ENCODE measurements around the gene OAT. TPM values are rescaled to one million over a fixed set of nuclear protein-coding genes. Genes with fewer than 3 reads are reported as not detected.

Gene OAT
- total RNA-seq, 1 experiment from 2014 or later = 241 TPM

DNA sequence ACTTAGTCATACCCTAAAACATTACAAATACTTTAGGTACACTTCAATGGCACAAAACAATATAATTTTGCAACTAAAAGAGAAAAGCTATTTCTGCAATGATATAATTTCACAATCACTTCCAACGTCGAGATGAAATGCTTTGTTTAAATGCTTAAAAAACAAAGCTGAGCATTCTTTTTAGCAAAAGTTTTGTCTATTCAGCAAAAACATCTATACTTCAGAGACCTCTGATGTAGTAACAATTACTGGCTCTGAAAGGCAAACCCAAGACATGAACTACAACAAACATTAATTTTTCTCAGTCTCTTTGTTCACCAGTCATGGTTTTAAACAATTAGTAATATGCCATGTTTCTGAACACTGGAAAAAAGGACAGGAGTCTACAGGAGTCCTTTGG lies 16.4 kb downstream of the OAT start:
- no peaks in the 10 kb centered on the region for H3K27me3 ChIP-seq (ENCODE audit: control insufficient read depth, insufficient read depth, low read length)
- no peak for DNase-seq
- H3K36me3 ChIP-seq (replicated peaks; ENCODE audit: control insufficient read depth, insufficient read depth, low read length) = peaks cover 11% of the 10 kb centered on the region
- no peak overlapping the region for H3K4me3 ChIP-seq (ENCODE audit: insufficient read depth, low read depth, low read length)

DNA sequence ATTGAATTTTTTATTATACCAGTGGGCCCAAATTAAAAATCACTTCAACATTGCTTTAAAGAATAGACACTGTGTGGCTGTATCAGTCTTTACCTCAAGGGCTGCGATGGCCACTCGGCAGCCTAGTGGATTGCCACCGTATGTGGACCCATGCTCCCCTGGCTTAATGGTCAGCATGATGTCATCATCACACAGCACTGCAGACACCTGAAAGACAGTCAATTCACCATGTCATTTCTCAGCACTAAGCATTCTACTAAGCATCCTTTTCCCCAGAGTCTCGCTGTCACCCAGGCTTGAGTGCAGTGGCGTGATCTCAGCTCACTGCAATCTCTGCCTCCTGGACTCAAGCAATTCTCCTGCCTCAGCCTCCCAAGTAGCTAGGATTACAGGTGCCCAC lies 17.1 kb downstream of the OAT start:
- no peaks in the 10 kb centered on the region for H3K27me3 ChIP-seq (ENCODE audit: control insufficient read depth, insufficient read depth, low read length)
- peaks cover 9% of the 10 kb centered on the region for H3K36me3 ChIP-seq (replicated peaks; ENCODE audit: control insufficient read depth, insufficient read depth, low read length)
- DNase-seq = no peak
- H3K4me3 ChIP-seq (ENCODE audit: insufficient read depth, low read depth, low read length) = no peak overlapping the region

DNA sequence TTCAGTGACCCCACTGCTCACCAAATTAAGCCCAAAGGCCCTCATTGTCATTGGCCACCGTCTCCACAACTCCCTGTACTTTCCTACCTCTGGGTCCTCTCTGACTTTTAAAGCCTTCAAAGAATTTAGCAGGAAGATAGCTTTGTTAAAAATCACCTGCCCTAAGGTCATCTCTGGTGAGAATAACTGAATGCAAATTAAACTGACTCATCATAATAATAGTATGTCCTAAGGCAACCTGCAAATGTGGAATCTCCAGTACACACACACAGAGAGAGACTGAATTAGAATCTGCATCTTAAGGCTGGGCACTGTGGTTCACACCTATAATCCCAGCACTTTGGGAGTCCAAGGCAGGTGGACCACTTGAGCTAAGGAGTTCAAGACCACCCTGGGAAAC lies 24.1 kb downstream of the OAT start:
- DNase-seq = no peak
- H3K27me3 ChIP-seq (ENCODE audit: control insufficient read depth, insufficient read depth, low read length) = no peaks in the 10 kb centered on the region
- no peak overlapping the region for H3K4me3 ChIP-seq (ENCODE audit: insufficient read depth, low read depth, low read length)
- no peaks in the 10 kb centered on the region for H3K36me3 ChIP-seq (replicated peaks; ENCODE audit: control insufficient read depth, insufficient read depth, low read length)

DNA sequence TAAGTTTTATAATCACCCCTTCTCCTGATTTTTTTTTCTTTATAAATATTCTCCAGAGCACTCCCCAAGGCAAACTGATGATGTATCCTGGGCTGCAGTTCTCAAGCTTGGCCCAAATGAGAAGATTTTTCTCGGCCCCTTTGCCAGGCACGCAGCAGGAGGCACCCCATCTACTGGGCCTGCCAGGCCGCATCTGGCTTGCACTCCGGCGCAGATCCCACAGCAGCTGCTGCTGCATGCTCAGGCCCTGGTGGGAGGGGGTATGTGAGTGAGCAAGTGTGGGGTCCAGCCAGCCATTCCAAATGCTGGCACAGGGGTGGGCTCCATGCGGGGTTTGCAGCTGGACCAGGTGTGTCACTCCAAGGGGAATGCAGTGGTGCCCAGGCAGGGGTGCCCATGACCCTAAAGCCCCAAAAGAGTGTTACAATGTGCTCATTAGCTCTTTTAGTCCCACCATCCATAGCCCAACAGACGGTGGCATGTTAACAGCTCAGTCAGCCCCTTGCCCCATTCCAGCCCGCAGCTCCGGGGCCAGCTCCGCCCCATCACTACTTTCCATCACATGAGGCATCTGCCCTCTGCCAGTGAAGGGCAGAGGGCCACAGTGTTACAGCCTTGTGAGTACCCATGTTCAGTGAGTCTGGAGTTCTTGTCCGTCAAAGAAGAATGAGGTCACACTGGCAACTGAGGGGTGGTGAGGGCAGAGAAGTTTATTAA lies 25.9 kb downstream of the OAT start:
- DNase-seq = peak; percentile 30
- Histone ChIP-seq H3K27me3 (ENCODE audit: control insufficient read depth, insufficient read depth, low read length) (peaks cover 5% of the 10 kb centered on the region), H3K36me3 (replicated peaks; ENCODE audit: control insufficient read depth, insufficient read depth, low read length) (no peaks in the 10 kb centered on the region), H3K4me3 (ENCODE audit: insufficient read depth, low read depth, low read length) (no peak overlapping the region)

DNA sequence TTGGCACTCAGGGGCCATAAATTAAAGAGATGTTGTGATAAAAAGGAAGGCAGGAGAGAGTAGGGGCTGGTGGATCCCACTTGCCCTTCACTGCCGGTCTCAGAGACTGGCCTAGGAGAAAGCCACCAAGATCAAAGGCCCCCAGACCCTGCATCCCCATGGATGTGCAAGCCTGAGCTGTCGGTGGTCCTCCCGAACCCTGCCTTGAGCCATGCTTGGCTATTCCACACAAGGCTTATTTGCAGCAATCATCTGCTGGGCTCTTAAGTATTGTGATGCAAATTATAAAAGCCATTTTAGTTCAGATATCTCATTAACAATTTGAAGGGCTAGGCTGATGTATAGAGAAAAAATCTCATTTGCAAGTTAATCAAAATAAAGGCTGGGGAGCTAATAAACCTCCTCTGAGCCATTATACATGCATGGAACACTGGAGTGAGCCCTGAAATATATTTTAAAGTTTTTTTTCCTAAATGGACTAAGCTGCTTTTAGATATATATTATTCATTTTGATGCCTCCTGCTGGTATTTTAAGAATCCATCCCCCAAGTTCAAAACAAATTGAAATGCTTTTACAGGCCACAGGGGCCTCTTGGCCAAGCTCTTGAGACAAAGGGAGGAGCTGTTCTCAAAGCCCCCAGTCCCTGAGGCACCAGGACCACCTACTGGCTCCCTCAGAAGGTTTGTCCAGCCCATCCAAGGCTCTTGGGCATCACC lies 28.1 kb downstream of the OAT start:
- H3K27me3 ChIP-seq (ENCODE audit: control insufficient read depth, insufficient read depth, low read length) = peaks cover 5% of the 10 kb centered on the region
- no peaks in the 10 kb centered on the region for H3K36me3 ChIP-seq (replicated peaks; ENCODE audit: control insufficient read depth, insufficient read depth, low read length)
- DNase-seq = peak; percentile 35
- no peak overlapping the region for H3K4me3 ChIP-seq (ENCODE audit: insufficient read depth, low read depth, low read length)

DNA sequence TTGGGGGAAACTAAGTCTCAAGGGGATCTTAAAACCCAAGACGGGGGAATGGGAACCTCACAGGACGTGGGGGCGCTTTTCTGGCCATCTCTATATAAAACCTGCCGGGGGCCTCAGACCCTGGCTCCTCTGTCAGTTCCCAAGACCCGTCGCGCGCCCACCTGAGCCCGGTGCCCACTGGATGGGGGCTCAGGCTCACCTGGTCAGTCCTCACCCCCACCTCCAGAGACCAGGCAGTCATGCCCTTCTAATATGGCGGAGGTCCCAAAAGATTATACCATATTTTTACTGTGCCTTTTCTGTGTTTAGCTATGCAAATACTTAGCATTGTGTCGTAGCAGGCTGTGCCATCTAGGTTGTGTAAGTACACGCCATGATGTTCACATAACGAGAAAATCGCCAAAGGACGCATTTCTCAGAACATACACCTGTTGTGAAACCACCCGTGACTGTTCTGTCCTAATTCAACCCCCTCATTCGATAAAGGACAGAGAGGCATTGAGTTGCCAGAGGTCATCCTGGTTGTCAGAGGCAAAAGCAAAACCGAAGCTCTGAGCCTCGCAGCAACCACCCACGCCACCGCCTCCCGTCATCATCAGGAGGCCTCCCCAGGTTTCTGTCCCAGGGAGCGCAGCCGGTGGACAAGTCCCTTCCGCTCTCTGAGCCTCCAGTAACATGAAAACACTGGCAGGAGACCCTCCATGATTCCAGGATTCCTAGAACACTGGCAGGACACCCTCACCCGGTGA lies 28.9 kb downstream of the OAT start:
- peak overlapping the region; percentile 13; the same call in 1 of the 2 replicates for H3K4me3 ChIP-seq (ENCODE audit: insufficient read depth, low read depth, low read length)
- H3K27me3 ChIP-seq (ENCODE audit: control insufficient read depth, insufficient read depth, low read length) = peaks cover 5% of the 10 kb centered on the region
- peak; percentile 43 for DNase-seq
- H3K36me3 ChIP-seq (replicated peaks; ENCODE audit: control insufficient read depth, insufficient read depth, low read length) = no peaks in the 10 kb centered on the region

DNA sequence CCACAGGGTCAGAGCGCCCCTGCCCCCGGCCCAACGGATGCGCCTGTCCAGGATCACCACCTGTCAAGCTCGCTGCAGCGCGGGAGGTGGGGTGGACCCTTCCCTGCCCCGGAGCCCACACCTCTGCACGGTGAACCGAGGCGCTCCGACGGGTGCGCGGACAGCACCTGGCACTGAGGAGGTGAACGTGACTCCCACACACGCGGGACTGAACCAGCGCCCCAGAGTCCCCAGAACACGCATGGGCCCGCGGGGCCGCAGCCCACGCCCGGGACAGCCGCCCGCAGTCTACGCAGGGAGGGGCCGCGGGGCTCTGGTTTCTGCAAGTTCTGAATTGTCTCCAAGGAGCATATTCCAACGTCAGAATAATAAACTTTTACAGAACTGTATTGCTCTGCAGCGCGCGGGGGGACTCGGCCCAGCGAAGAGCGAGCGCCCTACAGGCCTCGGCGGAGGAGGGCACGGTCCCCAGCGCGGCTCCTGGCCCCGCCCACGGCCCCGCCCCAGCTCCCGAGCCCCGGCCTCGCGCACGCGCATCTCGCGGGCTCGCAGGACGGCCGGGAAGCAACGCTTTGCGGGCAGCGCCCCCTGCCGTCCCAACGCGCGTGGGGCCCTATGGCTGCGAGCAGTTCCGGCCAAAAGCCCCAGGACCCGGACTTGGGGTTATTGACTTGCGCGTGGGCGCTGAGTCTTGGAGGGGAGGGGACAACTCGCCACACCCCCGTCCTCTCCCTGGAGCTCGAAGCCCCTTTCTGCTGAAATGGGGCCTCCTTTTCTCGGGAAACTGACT lies 29.7 kb downstream of the OAT start:
- peak; percentile 100 for DNase-seq
- peaks cover 5% of the 10 kb centered on the region for H3K27me3 ChIP-seq (ENCODE audit: control insufficient read depth, insufficient read depth, low read length)
- H3K36me3 ChIP-seq (replicated peaks; ENCODE audit: control insufficient read depth, insufficient read depth, low read length) = no peaks in the 10 kb centered on the region
- peak overlapping the region; percentile 40 for H3K4me3 ChIP-seq (ENCODE audit: insufficient read depth, low read depth, low read length)

GRCh38 chr10:124388476-124388822 lies 30.3 kb downstream of the OAT start:
- peaks cover 5% of the 10 kb centered on the region for H3K27me3 ChIP-seq (ENCODE audit: control insufficient read depth, insufficient read depth, low read length)
- H3K4me3 ChIP-seq (ENCODE audit: insufficient read depth, low read depth, low read length) = peak overlapping the region; percentile 40; the same call in 1 of the 2 replicates
- no peaks in the 10 kb centered on the region for H3K36me3 ChIP-seq (replicated peaks; ENCODE audit: control insufficient read depth, insufficient read depth, low read length)
- DNase-seq = no peak

DNA sequence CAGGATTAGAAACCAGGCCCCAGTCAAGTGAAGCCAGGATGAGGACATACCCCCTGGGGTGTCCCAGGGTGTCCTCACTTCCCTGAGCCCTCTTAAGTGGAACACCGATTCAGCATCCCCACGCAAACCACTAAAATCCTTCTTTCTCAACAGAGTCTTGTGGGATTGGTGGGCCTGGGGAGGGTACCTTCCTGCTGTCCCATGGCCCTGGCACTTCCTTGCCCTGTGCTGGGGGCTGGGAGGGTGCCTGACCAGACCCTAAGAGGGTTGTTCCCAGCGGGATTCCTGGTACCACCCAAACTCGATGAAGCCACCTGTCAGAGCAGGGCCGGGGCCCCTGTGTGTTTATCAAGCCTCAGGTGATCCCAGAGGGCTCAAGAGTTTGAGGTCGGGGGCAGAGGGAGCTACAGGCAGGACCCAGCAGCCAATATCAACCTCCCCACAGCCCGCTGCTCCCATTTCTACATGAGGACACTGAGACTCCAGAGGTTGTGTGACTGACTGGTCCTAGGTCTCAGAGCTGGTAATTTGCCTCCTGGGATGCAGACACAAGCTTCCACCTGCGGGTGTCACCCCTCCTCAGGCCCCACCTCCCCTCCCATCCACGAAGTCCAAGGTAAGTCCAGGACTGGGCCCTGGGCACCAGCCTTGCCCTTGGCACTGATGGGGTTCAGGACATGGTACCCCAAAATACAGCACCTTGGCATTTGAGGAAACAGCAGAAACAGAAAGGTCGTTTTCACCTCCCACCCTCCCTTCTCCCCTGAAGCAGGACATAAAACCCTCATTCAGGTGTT lies 31.4 kb downstream of the OAT start:
- DNase-seq = peak; percentile 81
- Histone ChIP-seq H3K4me3 (ENCODE audit: insufficient read depth, low read depth, low read length) (no peak overlapping the region), H3K36me3 (replicated peaks; ENCODE audit: control insufficient read depth, insufficient read depth, low read length) (no peaks in the 10 kb centered on the region), H3K27me3 (ENCODE audit: control insufficient read depth, insufficient read depth, low read length) (peaks cover 5% of the 10 kb centered on the region)

GRCh38 chr10:124386186-124387077 lies 32.3 kb downstream of the OAT start:
- H3K4me3 ChIP-seq (ENCODE audit: insufficient read depth, low read depth, low read length) = no peak overlapping the region
- peaks cover 5% of the 10 kb centered on the region for H3K27me3 ChIP-seq (ENCODE audit: control insufficient read depth, insufficient read depth, low read length)
- peak; percentile 83 for DNase-seq
- H3K36me3 ChIP-seq (replicated peaks; ENCODE audit: control insufficient read depth, insufficient read depth, low read length) = no peaks in the 10 kb centered on the region

- Histone ChIP-seq H3K4me3 (ENCODE audit: insufficient read depth, low read depth, low read length) (no peak overlapping the region), H3K36me3 (replicated peaks; ENCODE audit: control insufficient read depth, insufficient read depth, low read length) (no peaks in the 10 kb centered on the region), H3K27me3 (ENCODE audit: control insufficient read depth, insufficient read depth, low read length) (peaks cover 5% of the 10 kb centered on the region)
- DNase-seq = peak; percentile 46
These were observed 33.0 kb downstream of the OAT start for GRCh38 chr10:124385627-124386185.

GRCh38 chr10:124384591-124385190 lies 34.0 kb downstream of the OAT start:
- peaks cover 5% of the 10 kb centered on the region for H3K27me3 ChIP-seq (ENCODE audit: control insufficient read depth, insufficient read depth, low read length)
- no peaks in the 10 kb centered on the region for H3K36me3 ChIP-seq (replicated peaks; ENCODE audit: control insufficient read depth, insufficient read depth, low read length)
- H3K4me3 ChIP-seq (ENCODE audit: insufficient read depth, low read depth, low read length) = no peak overlapping the region
- DNase-seq = peak; percentile 38

Measured in H7 (cell line).